ENCODE results near the gene NDUFA12.

- TF ChIP-seq, protein P1, sequence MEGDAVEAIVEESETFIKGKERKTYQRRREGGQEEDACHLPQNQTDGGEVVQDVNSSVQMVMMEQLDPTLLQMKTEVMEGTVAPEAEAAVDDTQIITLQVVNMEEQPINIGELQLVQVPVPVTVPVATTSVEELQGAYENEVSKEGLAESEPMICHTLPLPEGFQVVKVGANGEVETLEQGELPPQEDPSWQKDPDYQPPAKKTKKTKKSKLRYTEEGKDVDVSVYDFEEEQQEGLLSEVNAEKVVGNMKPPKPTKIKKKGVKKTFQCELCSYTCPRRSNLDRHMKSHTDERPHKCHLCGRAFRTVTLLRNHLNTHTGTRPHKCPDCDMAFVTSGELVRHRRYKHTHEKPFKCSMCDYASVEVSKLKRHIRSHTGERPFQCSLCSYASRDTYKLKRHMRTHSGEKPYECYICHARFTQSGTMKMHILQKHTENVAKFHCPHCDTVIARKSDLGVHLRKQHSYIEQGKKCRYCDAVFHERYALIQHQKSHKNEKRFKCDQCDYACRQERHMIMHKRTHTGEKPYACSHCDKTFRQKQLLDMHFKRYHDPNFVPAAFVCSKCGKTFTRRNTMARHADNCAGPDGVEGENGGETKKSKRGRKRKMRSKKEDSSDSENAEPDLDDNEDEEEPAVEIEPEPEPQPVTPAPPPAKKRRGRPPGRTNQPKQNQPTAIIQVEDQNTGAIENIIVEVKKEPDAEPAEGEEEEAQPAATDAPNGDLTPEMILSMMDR (IDR thresholded peaks at IDR 0.05; ENCODE audit: low read length): no peak
- TF ChIP-seq EZH2 (optimal IDR thresholded peaks at IDR 0.05; ENCODE audit: low read depth, low read length): no peak
- TF ChIP-seq EZH2phosphoT487 (IDR thresholded peaks at IDR 0.05; ENCODE audit: low read length): no peak
Measured at GRCh38 chr12:95002754-95003153, 743 bp downstream of the NDUFA12 start.

Measured in MM.1S (cell line).